ENCODE measurements around the gene GRPEL1.
"Not testable (repeated sequence)": the region's sequence is repeated elsewhere in the genome, so short reads cannot be mapped to it uniquely, and the experiment has no call there.

The GRPEL1 gene

GRCh38 chr4:7067452-7068278, at the start of gene GRPEL1:
Gene GRPEL1 (minus strand): TSS chr4:7068064. CDS start chr4:7068032, 32 bp downstream.
- peak; percentile 100 for DNase-seq (ENCODE audit: low read depth)

- no peak for DNase-seq (ENCODE audit: low read depth)
These were observed 48.8 kb upstream of the GRPEL1 start for GRCh38 chr4:7116705-7117104.

GRCh38 chr4:7115557-7116340, 47.9 kb upstream of the GRPEL1 start:
- no peak for DNase-seq (ENCODE audit: low read depth)

- no peak for DNase-seq (ENCODE audit: low read depth)
These were observed 44.8 kb upstream of the GRPEL1 start for GRCh38 chr4:7112656-7113055.

GRCh38 chr4:7111441-7111840, 43.6 kb upstream of the GRPEL1 start:
- DNase-seq (ENCODE audit: low read depth), result no peak

- no peak for DNase-seq (ENCODE audit: low read depth)
These were observed 42.7 kb upstream of the GRPEL1 start for GRCh38 chr4:7110546-7110945.

GRCh38 chr4:7109169-7109568, 41.3 kb upstream of the GRPEL1 start:
- no peak for DNase-seq (ENCODE audit: low read depth)

- no peak for DNase-seq (ENCODE audit: low read depth)
These were observed 40.8 kb upstream of the GRPEL1 start for GRCh38 chr4:7108660-7109059.

- DNase-seq (ENCODE audit: low read depth), result no peak
These were observed 40.3 kb upstream of the GRPEL1 start for GRCh38 chr4:7108046-7108625.

- no peak for DNase-seq (ENCODE audit: low read depth)
These were observed 39.5 kb upstream of the GRPEL1 start for GRCh38 chr4:7107166-7107905.

- no peak for DNase-seq (ENCODE audit: low read depth)
These were observed 37.4 kb upstream of the GRPEL1 start for GRCh38 chr4:7105276-7105675.

GRCh38 chr4:7104366-7105031, 36.6 kb upstream of the GRPEL1 start:
- DNase-seq (ENCODE audit: low read depth), result no peak

GRCh38 chr4:7103607-7104365, 35.9 kb upstream of the GRPEL1 start:
- DNase-seq (ENCODE audit: low read depth), result no peak

GRCh38 chr4:7103031-7103606, 35.3 kb upstream of the GRPEL1 start:
- peak; percentile 73 for DNase-seq (ENCODE audit: low read depth)

GRCh38 chr4:7102516-7102909, 34.6 kb upstream of the GRPEL1 start:
- not testable (repeated sequence) for DNase-seq (ENCODE audit: low read depth)

- DNase-seq (ENCODE audit: low read depth), result peak; percentile 40
These were observed 34.0 kb upstream of the GRPEL1 start for GRCh38 chr4:7101692-7102515.

- DNase-seq (ENCODE audit: low read depth), result no peak
These were observed 28.4 kb upstream of the GRPEL1 start for GRCh38 chr4:7096236-7096635.

- DNase-seq (ENCODE audit: low read depth), result no peak
These were observed 27.8 kb upstream of the GRPEL1 start for GRCh38 chr4:7095611-7096155.

- DNase-seq (ENCODE audit: low read depth), result no peak
These were observed 27.1 kb upstream of the GRPEL1 start for GRCh38 chr4:7094916-7095315.
